ENCODE measurements around the gene ELK4.

Gene ELK4

GRCh38 chr1:205593532-205593931, 38.3 kb downstream of the ELK4 start:
- no peak for DNase-seq

- no peak for DNase-seq
Measured at GRCh38 chr1:205592443-205593003, 39.3 kb downstream of the ELK4 start.

DNA sequence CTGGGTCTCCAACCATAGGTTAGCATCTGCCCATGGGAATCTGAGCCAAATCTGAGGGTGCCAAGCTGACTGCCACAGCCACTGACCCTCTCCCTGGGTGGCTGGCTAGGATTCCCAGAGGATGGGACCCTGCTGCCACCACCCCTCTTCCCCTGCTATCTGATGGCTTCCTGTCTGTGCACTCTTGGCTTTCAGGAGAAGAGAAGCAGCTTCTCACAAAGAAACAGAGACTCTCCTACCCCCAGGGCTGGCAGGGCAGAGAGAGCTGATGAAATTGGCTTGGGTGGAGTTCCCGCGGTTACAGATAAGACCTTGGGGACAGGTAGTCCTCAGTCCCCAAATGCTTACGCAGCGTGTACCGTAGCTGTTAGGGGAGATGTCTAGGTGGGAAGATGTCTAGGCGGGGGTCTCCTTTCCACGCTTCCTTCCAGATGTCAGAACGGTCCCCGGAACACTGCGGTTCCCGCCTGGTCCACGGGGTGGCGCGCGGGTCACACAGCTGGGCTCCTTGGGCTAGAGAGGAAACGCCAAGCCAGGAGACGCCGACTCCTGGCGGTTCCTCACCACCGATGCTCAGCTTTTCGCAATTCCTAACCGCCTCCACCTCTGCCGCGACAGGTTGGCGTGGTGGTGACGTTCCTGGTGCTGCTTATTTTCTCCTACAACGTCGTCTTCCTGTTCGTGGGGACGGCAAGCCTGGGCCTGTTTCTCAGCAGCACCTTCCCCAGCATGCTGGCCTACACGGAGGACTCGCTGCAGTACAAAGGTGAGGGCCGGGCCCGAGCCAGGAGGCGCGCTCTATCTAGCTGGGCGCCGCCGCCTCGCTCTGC, 40.1 kb downstream of the ELK4 start:
- DNase-seq, result peak; percentile 97

DNA sequence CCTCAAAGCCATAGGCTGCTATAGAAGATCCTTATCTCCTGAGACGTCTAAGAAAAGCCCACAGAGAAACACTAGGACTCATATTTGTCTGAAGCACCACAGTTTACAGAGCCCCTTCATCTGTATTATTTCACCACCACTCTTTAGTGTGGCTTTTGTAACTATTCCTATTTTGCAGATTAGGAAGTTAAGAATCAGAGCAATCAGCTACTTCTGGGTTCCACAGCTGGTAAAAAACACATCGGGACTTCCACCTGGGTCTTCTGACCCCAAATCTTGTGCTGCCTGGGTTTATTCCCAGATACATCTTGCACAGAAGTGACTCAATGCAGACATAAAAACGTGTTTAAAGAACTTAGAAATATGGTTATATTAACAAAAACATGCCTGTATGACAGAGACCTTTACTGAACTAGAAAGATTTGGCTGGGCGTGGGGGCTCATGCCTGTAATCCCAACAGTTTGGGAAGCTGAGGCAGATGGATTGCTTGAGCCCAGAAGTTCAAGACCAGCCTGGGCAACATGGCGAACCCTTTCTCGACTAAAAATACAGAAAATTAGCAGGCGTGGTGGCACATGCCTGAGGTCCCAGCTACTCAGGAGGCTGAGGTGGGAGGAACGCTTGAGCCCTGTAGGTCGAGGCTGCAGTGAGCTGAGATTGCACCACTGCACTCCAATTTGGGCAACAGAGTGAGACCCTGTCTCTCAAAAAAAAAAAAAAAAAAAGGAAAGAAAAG, 40.9 kb downstream of the ELK4 start:
- DNase-seq, result no peak

GRCh38 chr1:205590457-205590768, 41.4 kb downstream of the ELK4 start:
- DNase-seq, result no peak

DNA sequence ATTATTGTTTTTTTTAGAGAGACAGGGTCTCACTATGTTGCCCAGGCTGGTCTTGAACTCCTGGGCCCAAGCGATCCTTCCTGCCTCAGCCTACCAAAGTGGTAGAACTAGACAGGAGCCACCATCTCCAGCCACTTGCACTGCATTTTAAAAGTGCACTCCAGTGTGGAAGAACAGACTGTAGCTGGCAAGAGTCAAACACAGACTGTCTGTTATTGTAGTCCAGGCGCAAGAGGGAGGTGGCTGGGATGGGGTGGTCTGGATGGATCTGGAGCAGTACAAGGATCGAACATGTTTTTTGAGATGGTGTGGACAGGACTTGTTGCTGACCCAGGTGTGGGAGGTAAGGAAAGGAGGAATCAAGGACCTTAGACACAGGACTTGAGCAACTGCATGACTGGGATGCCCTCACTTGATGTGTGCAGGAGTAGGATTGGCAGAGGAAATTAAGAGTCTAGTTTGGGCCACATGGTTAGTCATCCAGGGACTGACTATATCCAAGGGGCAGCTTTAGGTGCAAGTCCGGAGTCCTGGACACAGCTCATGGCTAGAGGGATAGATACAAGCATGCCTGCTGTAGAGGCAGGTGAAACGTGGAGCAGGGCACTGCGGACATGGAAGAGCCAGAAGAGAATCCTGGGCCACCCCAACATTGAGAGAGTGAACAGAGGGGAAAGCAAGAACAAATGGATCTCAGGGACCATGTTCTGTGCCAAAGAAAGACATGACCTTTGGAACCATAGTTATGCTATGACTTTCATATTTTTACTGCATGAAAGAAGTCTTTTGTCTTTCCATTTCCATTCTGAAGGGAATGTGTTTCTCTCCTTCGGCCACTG, 42.0 kb downstream of the ELK4 start:
- no peak for DNase-seq

- no peak for DNase-seq
Measured at GRCh38 chr1:205589046-205589445, 42.8 kb downstream of the ELK4 start.

DNA sequence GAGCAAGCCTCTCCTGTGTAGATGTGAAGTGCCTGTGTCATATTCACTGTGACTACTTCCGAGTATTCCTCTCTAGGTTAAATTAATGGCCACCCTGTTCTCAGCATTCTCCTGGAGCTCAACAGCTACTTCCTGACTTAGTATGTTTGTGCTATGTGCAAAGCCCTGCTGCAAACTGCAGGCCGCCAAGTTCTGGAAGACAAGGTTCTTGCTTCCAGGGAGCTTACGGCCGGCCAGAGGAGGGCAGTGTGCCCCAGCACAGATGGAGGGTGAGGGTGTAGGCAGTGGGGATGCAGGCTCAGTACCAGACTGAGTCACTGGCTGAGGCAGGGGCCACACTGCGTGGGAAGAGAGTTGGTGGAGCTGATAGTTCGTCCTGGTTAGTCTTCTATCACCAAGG, 43.2 kb downstream of the ELK4 start:
- no peak for DNase-seq

- no peak for DNase-seq
Measured at GRCh38 chr1:205587581-205587980, 44.2 kb downstream of the ELK4 start.

GRCh38 chr1:205585835-205586785, 45.7 kb downstream of the ELK4 start:
- no peak for DNase-seq

DNA sequence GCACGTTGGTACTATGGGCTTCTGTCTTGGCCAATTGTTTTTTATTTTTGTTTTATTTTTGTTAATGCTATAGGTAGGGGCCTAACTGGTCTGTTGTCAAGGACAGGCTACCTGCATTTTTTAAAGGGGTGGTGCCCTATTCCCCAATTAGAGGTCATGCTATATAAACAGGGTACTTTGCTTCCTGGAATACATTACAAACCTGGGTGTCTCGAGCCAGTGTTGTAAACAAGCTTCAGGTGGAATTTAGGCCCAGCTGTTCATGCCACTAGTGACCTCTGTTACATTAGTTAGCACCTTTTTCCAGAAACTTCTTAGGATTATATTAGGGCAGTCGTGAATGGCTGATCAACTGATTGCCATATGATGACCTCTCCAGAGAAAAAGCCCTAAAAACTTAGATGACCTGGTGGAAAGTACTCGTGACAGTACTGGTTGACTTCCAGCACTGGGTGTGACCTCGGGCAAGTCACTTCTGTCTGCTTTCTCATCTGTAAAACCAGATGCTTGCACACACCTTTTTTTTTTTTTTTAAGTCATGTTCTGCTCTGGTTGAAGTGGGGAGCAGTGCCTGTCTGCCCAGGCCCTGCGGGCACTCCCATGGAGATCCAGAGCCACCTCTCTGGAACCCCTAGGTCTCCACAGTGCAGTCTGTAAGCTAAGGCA, 46.5 kb downstream of the ELK4 start:
- DNase-seq, result no peak

- no peak for DNase-seq
Measured at GRCh38 chr1:205584732-205585131, 47.1 kb downstream of the ELK4 start.

- DNase-seq, result no peak
Measured at GRCh38 chr1:205583461-205584130, 48.2 kb downstream of the ELK4 start.

GRCh38 chr1:205582471-205583291, 49.1 kb downstream of the ELK4 start:
- no peak for DNase-seq

DNA sequence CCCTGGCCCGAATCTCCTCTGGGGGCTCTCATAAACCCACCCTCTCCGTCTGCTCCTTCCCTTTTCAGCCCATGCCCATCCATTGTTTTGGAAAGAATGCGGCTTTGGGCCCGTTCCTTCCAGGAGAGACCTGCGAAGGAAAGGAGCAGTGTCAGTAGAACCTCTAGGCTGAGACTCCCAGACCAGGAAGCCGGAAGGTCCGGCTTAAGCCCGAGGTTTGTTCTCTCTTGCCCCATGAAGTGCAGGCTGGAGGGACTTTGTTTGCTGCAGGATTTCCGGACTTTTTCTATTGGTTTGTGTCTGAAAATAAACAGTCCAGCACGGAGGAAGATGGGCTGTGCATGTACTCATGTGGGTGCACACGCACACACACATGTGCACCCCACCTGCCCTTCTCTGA, 49.8 kb downstream of the ELK4 start:
- DNase-seq, result no peak

DNA sequence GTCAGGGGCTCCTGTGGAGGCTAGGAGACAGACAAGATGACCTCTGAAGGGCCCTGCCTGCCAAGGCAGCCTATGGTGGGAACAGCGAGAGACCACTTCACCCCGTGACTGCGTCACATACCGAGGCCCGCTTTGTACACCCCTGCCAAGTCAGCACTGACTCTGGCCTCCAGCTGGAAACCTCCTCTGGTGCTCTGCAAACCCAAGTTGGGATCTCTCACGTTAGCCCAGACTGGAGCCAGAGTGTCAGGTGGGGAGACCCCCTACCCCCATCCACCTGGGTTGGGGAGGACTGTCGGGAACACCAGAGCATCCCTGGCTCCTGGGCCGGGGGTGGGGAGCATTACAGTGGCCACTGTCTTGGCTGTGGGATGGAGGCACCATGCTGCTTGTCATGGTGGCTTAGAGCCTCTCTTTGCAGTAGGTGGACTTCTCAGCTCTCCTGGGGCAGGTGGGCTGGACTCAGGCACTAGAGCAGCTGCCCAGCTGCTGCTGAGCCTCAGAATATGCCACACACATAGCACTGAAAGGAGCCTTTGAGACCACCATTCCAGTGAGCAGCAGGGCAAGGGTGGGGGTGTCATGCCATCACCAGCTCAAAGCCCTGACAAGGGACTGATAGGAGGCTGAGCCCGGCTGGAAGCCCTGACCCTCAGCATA, 50.4 kb downstream of the ELK4 start:
- no peak for DNase-seq

GRCh38 chr1:205580923-205581180, 51.0 kb downstream of the ELK4 start:
- no peak for DNase-seq

- DNase-seq, result no peak
Measured at GRCh38 chr1:205580140-205580922, 51.5 kb downstream of the ELK4 start.

GRCh38 chr1:205579711-205580110, 52.1 kb downstream of the ELK4 start:
- DNase-seq, result no peak
